Measurements from ENCODE around the gene CASZ1.

Gene CASZ1

GRCh38 chr1:10635085-10635896 lies 161.2 kb downstream of the CASZ1 start:
- DNase-seq, result no peak

DNA sequence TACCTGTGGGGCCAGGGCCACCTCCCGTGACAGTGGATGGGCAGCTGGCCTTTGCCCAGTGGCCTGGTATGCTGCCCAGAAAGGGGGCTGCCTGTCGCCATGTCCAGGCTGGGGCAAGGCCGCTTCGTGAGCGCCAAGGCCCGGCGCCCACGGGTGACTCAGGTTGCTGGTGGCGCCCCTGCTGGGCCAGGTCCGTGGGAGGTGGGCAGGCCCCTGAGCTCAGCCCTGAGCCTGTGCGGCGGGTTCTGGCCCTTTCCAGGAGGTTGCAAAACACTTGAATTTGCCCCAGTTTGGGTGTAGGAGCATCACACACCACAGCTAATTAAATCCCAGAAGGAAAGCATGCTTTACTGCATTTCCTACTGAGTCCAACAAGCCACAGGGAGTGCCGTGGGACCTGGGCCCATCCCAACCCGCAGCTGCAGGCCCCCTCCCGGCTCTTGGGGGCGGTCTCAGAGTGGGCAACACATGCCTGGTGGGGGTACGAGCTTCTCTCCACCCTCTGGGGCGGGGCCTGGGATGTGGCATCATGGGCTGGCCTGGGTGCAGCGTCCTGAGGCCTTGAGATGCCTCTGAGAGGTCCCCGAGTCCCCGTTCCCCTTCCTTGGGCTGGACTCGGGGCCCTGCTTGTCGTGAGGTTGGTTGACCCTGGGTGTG lies 161.9 kb downstream of the CASZ1 start:
- DNase-seq, result no peak

DNA sequence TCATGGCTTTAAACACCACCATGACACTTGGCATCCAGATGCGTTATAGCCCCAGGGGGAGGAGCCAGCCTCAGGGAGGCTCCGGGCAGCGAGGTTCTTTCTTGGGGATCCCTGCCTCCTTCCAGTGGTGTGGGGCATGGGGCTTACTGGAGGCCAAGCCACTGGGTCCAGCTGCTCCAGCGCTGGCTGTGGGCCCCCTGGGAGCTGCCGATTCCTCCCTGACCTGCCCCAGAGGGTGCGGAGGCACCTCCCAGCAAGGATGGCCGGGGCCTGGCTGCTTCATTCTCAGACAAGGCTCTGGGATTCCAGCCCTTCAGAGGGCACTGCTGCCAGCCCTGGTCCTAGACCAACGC lies 162.4 kb downstream of the CASZ1 start:
- DNase-seq, result no peak

DNA sequence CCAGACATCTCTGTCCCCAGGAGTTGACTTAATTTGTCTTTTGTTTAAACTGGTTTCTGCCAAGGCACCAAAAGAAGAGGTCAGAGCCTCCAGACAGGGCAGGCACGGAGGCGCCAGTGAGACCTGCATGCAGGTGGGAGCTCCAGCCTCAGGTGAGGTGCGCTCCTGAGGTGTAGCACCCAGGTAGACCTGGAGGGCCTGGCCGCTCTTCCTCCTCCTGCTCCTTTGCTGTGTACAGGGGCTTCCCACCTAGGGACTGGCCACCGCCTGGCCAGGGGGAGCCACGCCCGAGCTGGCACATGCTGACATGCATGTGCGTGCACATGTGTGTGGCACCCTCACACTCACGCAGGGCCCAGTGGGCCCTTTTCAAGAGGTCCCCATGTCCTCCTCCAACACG lies 163.0 kb downstream of the CASZ1 start:
- no peak for DNase-seq

- no peak for DNase-seq
These were observed 163.8 kb downstream of the CASZ1 start for GRCh38 chr1:10632691-10633090.

DNA sequence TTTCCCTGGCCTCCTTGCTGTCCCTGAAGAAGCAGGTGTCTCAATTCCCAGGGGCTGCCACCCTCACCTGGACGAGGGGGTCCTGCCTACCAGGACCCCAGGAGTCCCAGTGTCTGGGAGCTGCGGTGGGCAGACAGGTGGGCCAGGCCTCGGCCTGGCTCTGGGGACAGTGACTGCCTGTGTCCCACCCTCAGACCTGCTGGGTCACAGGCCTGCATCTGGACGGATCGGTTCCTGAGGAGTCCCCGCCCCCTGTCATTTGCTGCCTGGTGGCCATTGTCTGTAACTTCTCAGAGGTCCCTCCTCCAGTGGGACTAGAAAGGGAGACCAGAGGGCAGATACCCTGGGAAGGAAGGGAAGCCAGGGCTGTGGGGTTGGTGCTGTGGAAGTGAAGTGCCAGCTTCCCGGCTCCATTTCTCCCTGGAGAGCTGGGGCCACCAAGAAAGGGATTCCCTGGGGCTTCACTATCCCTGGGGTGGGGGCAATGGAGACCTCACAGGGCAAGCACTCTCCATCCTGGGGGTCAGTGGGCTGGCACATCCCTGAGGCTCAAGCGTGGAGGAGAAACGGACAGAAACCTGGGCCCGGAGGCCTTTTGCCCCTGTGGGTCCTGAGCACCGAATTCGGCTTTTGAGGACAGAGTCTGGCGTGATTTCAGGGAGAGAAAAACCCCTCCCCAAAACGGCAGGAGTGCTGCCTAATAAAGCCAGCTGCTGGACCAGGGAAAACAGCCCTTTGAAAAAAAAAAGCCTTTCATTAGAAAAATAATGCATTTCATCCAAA lies 164.4 kb downstream of the CASZ1 start:
- DNase-seq, result no peak

- no peak for DNase-seq
These were observed 165.2 kb downstream of the CASZ1 start for GRCh38 chr1:10631121-10631810.

GRCh38 chr1:10630661-10631120 lies 165.8 kb downstream of the CASZ1 start:
- no peak for DNase-seq

DNA sequence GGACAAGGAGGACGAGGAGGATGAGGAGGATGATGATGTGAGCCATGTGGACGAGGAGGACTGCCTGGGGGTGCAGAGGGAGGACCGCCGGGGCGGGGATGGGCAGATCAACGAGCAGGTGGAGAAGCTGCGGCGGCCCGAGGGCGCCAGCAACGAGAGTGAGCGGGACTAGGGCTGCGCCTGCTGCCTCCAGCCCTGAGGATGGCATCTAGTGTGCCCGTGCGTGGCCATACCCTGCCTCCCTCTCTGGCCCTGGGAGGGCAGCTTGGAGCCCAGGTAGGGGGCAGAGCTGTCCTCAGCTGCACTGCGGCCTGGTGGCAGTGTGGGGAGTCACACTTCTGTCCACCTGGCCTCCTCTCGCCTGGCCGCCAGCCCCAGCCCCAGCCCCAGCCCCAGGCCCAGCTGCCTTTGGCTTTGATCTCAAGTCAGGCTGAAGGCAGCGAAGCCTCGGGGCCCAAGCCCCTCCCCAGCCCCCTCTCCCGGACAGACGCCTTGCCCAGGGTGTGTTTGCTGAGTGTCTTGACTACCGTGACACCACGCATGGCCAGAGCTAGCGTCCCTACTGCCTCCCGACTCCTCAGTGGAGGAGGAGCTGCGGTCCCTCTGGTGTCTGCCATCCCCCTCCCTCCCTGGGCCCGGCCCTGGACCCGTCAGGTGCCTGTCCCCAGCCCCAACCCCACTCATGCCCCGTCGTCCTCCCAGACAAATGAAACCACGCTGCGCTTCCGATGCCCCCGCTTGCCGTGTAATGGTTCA lies 166.5 kb downstream of the CASZ1 start:
- DNase-seq, result no peak

DNA sequence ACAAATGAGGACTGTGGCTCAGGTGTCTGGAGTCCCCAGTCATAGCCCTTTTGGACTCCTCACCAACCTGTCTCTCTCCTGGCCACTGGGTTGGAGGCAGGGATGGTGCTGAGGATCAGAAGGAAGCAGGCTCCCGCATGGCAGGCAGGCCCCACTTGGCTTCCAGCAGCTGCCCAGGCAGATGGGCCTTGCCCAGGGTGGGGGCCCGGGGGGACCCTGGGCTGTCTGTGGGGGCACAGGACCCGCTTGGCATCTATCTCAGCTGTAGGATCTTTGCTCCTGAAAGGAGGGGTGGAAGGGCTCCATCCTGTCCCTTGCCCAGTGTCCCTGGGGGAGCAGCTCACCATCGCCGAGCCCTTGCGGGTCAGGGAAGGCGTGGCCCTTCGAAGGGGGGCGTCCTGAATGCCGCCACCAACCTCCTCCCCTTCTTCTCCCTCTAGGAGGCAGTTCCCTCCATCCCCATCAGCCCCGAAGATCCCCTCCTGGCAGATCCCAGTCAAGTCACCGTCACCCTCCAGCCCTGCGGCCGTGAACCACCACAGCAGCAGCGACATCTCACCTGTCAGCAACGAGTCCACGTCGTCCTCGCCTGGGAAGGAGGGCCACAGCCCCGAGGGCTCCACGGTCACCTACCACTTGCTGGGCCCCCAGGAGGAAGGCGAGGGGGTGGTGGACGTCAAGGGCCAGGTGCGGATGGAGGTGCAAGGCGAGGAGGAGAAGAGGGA lies 167.2 kb downstream of the CASZ1 start:
- no peak for DNase-seq

DNA sequence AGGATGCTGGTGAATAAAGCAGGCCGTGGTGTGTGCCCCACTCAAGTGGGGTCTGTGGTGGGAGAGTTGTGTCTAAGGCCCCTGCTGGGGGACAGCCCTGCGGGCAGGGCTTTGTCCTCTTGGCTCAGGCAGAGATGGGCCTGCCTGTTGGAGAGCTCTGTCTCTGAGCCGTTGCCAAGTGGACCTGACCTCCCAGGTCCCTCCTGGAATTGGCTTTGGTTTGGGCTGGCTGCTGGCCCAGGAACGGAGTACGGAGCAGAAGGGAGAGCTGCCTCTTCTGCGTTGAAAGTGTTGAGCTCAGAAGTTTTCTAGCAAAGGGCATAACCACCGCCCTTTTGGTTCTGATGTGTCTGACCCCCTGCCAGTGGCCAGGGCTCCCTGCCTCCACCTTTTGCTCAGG lies 167.8 kb downstream of the CASZ1 start:
- DNase-seq, result no peak

DNA sequence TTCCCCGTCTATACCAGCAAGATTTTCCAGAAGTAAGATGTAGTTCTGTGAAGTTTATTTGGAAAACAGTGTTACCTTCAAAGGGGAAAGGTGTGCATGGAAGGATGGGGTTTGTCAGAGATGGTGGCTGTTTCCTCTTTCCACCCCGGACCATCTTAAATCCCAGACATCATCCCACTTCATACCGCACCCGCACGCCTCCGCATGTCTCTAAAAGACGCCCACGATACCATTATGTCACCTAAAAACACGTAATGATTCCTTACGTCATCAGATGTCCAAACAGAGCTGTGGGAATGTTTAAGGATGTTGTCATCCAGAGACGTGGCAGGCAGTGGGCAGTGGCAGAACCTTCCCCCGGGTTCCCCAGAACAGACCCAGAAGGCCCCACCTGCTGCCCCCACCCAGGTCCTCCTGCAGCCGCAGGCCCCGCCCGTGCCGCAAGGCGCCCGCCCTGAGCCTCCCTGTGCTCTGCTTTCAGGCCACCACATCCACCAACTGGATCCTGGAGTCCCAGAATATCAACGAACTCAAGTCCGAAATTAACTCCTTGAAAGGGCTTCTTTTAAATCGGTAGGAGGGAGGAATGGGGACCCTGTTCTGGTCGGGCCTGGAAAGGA lies 169.5 kb downstream of the CASZ1 start:
- no peak for DNase-seq

DNA sequence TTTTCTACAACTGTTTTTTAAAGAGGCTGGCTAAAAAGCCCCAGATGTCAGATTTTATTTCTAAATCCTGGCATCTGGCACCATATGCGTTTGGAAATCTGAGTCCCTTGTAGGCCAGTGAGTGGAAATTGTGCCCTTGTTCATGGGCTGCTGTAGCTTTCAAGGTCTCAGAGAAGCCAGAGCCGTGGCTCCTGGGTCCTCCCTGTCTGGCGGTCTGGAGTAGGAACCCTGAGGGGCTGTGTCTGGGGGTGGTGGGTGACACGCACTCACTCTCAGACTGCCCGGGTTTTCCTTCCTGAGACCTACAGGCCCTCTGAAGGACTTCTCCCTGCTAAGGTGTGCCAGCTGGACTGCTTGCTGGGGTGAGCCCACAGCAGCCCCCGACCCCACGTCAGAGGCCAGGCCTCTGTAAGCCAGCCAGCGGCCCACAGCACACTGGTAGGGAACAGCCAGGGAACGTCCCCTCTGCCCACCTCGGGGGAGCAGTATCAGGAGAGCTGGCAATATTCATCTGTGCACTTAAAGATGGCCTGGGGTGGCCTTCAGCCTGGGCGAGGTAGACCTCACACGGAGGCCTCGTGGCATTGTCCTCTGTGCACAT lies 170.2 kb downstream of the CASZ1 start:
- no peak for DNase-seq

DNA sequence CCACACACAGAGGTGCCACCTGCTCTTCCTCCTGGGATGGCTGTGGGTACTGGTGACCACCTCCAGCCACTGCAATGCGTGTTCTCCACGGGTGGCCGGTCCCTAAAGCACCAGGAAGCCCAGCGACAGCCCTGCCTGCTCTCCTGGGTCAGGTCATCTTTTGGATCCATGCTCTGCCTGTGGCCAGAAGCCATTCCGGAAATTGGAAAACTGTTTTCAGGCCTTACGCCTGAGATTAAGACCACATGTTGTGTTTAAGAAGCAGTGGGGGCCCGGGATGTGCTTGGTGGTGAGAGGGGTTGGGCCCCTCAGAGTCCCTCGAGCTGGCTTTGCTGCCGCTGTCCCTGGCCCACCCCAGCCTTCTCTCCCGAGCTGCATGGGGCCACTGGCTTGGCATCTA lies 170.9 kb downstream of the CASZ1 start:
- DNase-seq, result no peak

DNA sequence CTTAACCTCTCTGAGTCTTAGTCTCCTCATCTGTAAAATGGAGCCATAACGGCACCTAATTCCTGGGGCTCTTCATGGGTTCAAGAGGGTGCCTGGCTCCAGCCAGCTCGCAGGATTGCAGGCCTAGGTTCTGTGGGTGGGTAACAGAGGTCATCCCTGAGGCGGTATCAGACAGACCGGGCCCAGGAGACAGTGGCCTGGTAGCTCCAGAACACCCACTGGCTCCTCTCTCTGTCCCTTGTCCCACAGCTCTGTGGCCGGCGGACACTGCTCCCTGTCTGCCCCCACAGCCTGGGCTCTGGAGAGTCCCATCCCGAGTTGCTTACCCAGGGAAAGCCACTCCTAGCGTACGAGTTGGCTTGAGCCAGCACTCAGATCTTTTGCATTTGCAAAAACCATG lies 171.4 kb downstream of the CASZ1 start:
- no peak for DNase-seq

- no peak for DNase-seq
These were observed 172.0 kb downstream of the CASZ1 start for GRCh38 chr1:10624256-10625050.

DNA sequence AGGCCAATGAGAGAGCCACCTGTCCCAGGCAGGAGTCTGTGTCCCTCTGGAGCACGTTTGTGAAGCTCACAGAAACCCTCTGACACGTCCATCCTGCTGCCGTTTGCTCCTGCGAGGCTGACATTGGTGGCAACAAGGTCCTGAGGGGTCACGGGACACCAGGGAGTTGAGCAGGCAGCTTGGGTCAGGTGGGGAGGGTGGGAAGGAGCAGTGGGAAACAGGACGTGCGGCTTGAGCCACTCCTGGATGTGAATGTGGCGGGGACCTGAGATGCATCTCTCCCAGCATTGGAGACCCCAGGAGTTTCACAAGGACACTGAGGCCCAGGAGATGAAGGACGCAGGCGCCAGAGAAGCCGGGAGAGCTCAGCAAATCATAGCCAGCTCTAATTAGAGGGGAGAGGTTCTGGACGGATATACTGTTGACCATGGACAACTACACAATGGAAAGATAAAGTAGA lies 172.7 kb downstream of the CASZ1 start:
- no peak for DNase-seq

- DNase-seq, result no peak
These were observed 173.3 kb downstream of the CASZ1 start for GRCh38 chr1:10622910-10623685.

GRCh38 chr1:10621906-10622305 lies 174.5 kb downstream of the CASZ1 start:
- DNase-seq, result no peak
